Liver (tissue), 3 donors: ENCODE results near the gene ITGB2.

Experiments
- CTCF ChIP-seq: fragments of 150-350 bp; IDR thresholded peaks from 2 replicates; pipeline ENCODE4 v1.5.1; 2017; ENCODE audit warnings: improper control_type of control experiment, low read depth, low read length; ENCODE audit not compliant: missing input control
- EGR1 ChIP-seq, 2 donors: IDR thresholded peaks; 2 replicates each; pipeline ENCODE4 v1.6.1; 2016 to 2018; ENCODE audit warnings: antibody characterized with exemption in 2 of 2, low read depth in 2 of 2
- FOXA2 ChIP-seq: IDR thresholded peaks from 2 replicates; pipeline ENCODE4 v1.6.1; 2016; ENCODE audit warnings: antibody characterized with exemption
- GABPA ChIP-seq, 2 donors: IDR thresholded peaks in 1 of 2; conservative IDR thresholded peaks in 1 of 2; 2 replicates each; pipeline ENCODE4 v1.6.1; 2016; ENCODE audit warnings: antibody characterized with exemption in 2 of 2, mild to moderate bottlenecking in 1 of 2, moderate library complexity in 1 of 2
- JUND ChIP-seq, 2 donors: IDR thresholded peaks; 2 replicates each; pipeline ENCODE4 v1.6.1; 2016; ENCODE audit warnings: antibody characterized with exemption in 2 of 2
- RAD21 ChIP-seq, 2 donors: IDR thresholded peaks; 2 replicates each; pipeline ENCODE4 v1.6.1; 2016; ENCODE audit warnings: antibody characterized with exemption in 2 of 2, mild to moderate bottlenecking in 2 of 2
- SP1 ChIP-seq: IDR thresholded peaks from 2 replicates; pipeline ENCODE4 v1.6.1; 2018; ENCODE audit warnings: antibody characterized with exemption, mild to moderate bottlenecking
- TAF1 ChIP-seq: conservative IDR thresholded peaks from 2 replicates; pipeline ENCODE4 v1.6.1; 2016; ENCODE audit warnings: antibody characterized with exemption, mild to moderate bottlenecking
- YY1 ChIP-seq: IDR thresholded peaks from 2 replicates; pipeline ENCODE4 v1.6.1; 2016; ENCODE audit warnings: antibody characterized with exemption, mild to moderate bottlenecking
- TF ChIP-seq, protein P1 (sequence below): IDR thresholded peaks from 2 replicates; pipeline ENCODE4 v1.6.1; 2016; ENCODE audit warnings: antibody characterized with exemption, mild to moderate bottlenecking
- donor health status: healthy.
- donor health status: healthy.

GRCh38 chr21:44838039-44838895 lies 82.4 kb downstream of the ITGB2 start:
- TF ChIP-seq CTCF, result no peak
- TF ChIP-seq YY1, result no peak
- no peak for TF ChIP-seq TAF1
- TF ChIP-seq FOXA2, result no peak
- no peak for TF ChIP-seq JUND (IDR thresholded peaks at IDR 0.05)
- TF ChIP-seq RAD21 (IDR thresholded peaks at IDR 0.05), result no peak
- TF ChIP-seq SP1, result no peak
- no peak for TF ChIP-seq EGR1 (IDR thresholded peaks at IDR 0.05; ENCODE audit: low read depth in 2 of 2)
- TF ChIP-seq, protein P1, sequence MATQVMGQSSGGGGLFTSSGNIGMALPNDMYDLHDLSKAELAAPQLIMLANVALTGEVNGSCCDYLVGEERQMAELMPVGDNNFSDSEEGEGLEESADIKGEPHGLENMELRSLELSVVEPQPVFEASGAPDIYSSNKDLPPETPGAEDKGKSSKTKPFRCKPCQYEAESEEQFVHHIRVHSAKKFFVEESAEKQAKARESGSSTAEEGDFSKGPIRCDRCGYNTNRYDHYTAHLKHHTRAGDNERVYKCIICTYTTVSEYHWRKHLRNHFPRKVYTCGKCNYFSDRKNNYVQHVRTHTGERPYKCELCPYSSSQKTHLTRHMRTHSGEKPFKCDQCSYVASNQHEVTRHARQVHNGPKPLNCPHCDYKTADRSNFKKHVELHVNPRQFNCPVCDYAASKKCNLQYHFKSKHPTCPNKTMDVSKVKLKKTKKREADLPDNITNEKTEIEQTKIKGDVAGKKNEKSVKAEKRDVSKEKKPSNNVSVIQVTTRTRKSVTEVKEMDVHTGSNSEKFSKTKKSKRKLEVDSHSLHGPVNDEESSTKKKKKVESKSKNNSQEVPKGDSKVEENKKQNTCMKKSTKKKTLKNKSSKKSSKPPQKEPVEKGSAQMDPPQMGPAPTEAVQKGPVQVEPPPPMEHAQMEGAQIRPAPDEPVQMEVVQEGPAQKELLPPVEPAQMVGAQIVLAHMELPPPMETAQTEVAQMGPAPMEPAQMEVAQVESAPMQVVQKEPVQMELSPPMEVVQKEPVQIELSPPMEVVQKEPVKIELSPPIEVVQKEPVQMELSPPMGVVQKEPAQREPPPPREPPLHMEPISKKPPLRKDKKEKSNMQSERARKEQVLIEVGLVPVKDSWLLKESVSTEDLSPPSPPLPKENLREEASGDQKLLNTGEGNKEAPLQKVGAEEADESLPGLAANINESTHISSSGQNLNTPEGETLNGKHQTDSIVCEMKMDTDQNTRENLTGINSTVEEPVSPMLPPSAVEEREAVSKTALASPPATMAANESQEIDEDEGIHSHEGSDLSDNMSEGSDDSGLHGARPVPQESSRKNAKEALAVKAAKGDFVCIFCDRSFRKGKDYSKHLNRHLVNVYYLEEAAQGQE, result no peak
- TF ChIP-seq GABPA (IDR thresholded peaks at IDR 0.05 in 1 of 2, conservative IDR thresholded peaks at IDR 0.05 in 1 of 2), result no peak
